SK-N-SH (cell line): ENCODE measurements around the gene ARFRP1. TPM values are rescaled to one million over a fixed set of nuclear protein-coding genes. Genes with fewer than 3 reads are reported as not detected.

Experiments used
- CTCF ChIA-PET: fragments of 300-600, 350-600 bp; formaldehyde crosslinking; extraction: SDS; loops from one replicate; lab custom pipeline; 2021; lab: Yijun Ruan, JAX
- POLR2A ChIA-PET: fragments of 350-600 bp; sonication (Branson Sonifier 250); formaldehyde crosslinking; extraction: SDS; loops from one replicate; lab custom pipeline; 2020; ENCODE audit warnings: antibody characterized with exemption, inconsistent platforms; lab: Yijun Ruan, JAX
- DNase-seq: peaks from one replicate; pipeline ENCODE4 v3.0.0; 2012
- H2AFZ ChIP-seq: fragments of 200-600 bp; sonication (generic); 2 replicates; pipeline ENCODE4 v1.8.1; 2016; ENCODE audit warnings: antibody characterized with exemption, mild to moderate bottlenecking, low read depth
- H3F3A ChIP-seq: fragments of 200-600 bp; sonication (generic); replicated peaks from 2 replicates; pipeline ENCODE3; 2016; ENCODE audit warnings: antibody characterized with exemption, mild to moderate bottlenecking; ENCODE audit not compliant: insufficient read depth
- H3K27ac ChIP-seq, 2 experiments: fragments of 200-500 bp in 1 of 2; fragments of 200-600 bp in 1 of 2; sonication (Bioruptor generic) in 1 of 2; sonication (generic), shearing (Covaris generic) in 1 of 2; 2 replicates each; pipeline versions ENCODE4 v1.5.1 to v1.6.1; 2014 to 2016; ENCODE audit warnings: low read depth in 2 of 2, inconsistent platforms in 1 of 2, low read length in 1 of 2, mild to moderate bottlenecking in 1 of 2, mixed read lengths in 1 of 2
- H3K27me3 ChIP-seq: fragments of 200-600 bp; sonication (generic), shearing (Covaris generic); 2 replicates; pipeline ENCODE4 v1.6.1; 2016; ENCODE audit warnings: mixed run types; ENCODE audit not compliant: insufficient read depth
- H3K36me3 ChIP-seq, 2 experiments: fragments of 200-500 bp in 1 of 2; fragments of 200-600 bp in 1 of 2; sonication (Bioruptor generic) in 1 of 2; sonication (generic) in 1 of 2; replicated peaks in 1 of 2; 2 replicates each; pipeline versions ENCODE3 to v1.5.1; 2014 to 2016; ENCODE audit warnings: low read length in 1 of 2, mild to moderate bottlenecking in 1 of 2; ENCODE audit not compliant: insufficient read depth in 2 of 2, control insufficient read depth in 1 of 2
- H3K4me1 ChIP-seq, 2 experiments: fragments of 200-500 bp in 1 of 2; fragments of 200-600 bp in 1 of 2; sonication (Bioruptor generic) in 1 of 2; sonication (generic), shearing (Covaris generic) in 1 of 2; 2 replicates each; pipeline versions ENCODE4 v1.5.1 to v1.6.1; 2014 to 2016; ENCODE audit warnings: low read depth in 1 of 2, low read length in 1 of 2, mixed run types in 1 of 2; ENCODE audit not compliant: insufficient read depth in 2 of 2, control insufficient read depth in 1 of 2
- H3K4me2 ChIP-seq: fragments of 200-600 bp; sonication (generic), shearing (Covaris generic); 2 replicates; pipeline ENCODE4 v1.6.1; 2017; ENCODE audit warnings: mixed run types
- H3K4me3 ChIP-seq, 2 experiments: fragments of 200-500 bp in 1 of 2; fragments of 200-600 bp in 1 of 2; sonication (Bioruptor generic) in 1 of 2; sonication (generic), shearing (Covaris generic) in 1 of 2; 2 replicates each; pipeline versions ENCODE4 v1.5.1 to v1.8.1; 2014 to 2016; ENCODE audit warnings: low read depth in 2 of 2, inconsistent platforms in 1 of 2, low read length in 1 of 2, mild to moderate bottlenecking in 1 of 2, mixed read lengths in 1 of 2, moderate library complexity in 1 of 2
- H3K79me2 ChIP-seq: fragments of 200-600 bp; sonication (generic); 2 replicates; pipeline ENCODE4 v1.8.1; 2017; ENCODE audit warnings: mild to moderate bottlenecking; ENCODE audit not compliant: insufficient read depth
- H3K9ac ChIP-seq: fragments of 200-600 bp; sonication (generic); 2 replicates; pipeline ENCODE4 v1.6.1; 2017; ENCODE audit warnings: mixed run types
- H3K9me2 ChIP-seq: fragments of 200-600 bp; sonication (generic); 2 replicates; pipeline ENCODE4 v1.6.1; 2017; ENCODE audit warnings: mixed run types
- H3K9me3 ChIP-seq: fragments of 200-600 bp; sonication (generic); 2 replicates; pipeline ENCODE4 v1.6.1; 2017; ENCODE audit warnings: mixed run types, mild to moderate bottlenecking, moderate library complexity
- H4K20me1 ChIP-seq: fragments of 200-600 bp; sonication (generic); 2 replicates; pipeline ENCODE4 v1.6.1; 2017; ENCODE audit warnings: mild to moderate bottlenecking, mixed run types; ENCODE audit not compliant: insufficient read depth
- CHD2 ChIP-seq: fragments of 150-350 bp; IDR thresholded peaks from 2 replicates; pipeline ENCODE4 v1.6.1; 2018; ENCODE audit warnings: low read length; ENCODE audit not compliant: partially characterized antibody
- ELF1 ChIP-seq: IDR thresholded peaks from 2 replicates; pipeline ENCODE4 v1.4.0; 2012
- EP300 ChIP-seq, 2 experiments: IDR thresholded peaks; 2 replicates each; pipeline versions ENCODE4 v1.4.0 to v1.6.1; 2012; ENCODE audit warnings: borderline replicate concordance in 1 of 2, low read depth in 1 of 2, low read length in 1 of 2
- EZH2phosphoT487 ChIP-seq: fragments of 200-600 bp; sonication (generic); IDR thresholded peaks from 2 replicates; pipeline ENCODE4 v1.6.1; 2017; ENCODE audit warnings: low read depth, mixed run types, mild to moderate bottlenecking, antibody characterized with exemption, moderate library complexity, borderline replicate concordance
- FOSL2 ChIP-seq: IDR thresholded peaks from 2 replicates; pipeline ENCODE4 v1.4.0; 2012; ENCODE audit warnings: low read depth, mild to moderate bottlenecking, moderate library complexity, borderline replicate concordance
- FOXJ3 ChIP-seq: sonication (generic); formaldehyde crosslinking; IDR thresholded peaks from 2 replicates; pipeline ENCODE4 v1.5.1; 2020; ENCODE audit warnings: mild to moderate bottlenecking, missing genetic modification reagents
- FOXM1 ChIP-seq: IDR thresholded peaks from 2 replicates; pipeline ENCODE4 v1.4.0; 2012; ENCODE audit warnings: low read depth, mild to moderate bottlenecking
- GATA2 ChIP-seq: sonication (generic); formaldehyde crosslinking; IDR thresholded peaks from 2 replicates; pipeline ENCODE4 v1.5.0; 2020; ENCODE audit warnings: mild to moderate bottlenecking, missing genetic modification reagents
- JUND ChIP-seq: IDR thresholded peaks from 2 replicates; pipeline ENCODE4 v1.4.0; 2012
- NFIC ChIP-seq: IDR thresholded peaks from 2 replicates; pipeline ENCODE4 v1.4.0; 2012; ENCODE audit warnings: borderline replicate concordance
- POLR2AphosphoS5 ChIP-seq: IDR thresholded peaks from 2 replicates; pipeline ENCODE4 v1.6.1; 2012; ENCODE audit warnings: low read depth, low read length
- RAD21 ChIP-seq: IDR thresholded peaks from 2 replicates; pipeline ENCODE4 v1.6.1; 2012; ENCODE audit warnings: mild to moderate bottlenecking, low read length
- RCOR1 ChIP-seq: fragments of 150-350 bp; IDR thresholded peaks from 2 replicates; pipeline ENCODE4 v1.6.1; 2017; ENCODE audit warnings: antibody characterized with exemption, low read length
- RFX5 ChIP-seq: IDR thresholded peaks from 2 replicates; pipeline ENCODE4 v1.6.1; 2012; ENCODE audit warnings: mild to moderate bottlenecking, improper control_type of control experiment, low read length
- RXRA ChIP-seq: IDR thresholded peaks from 2 replicates; pipeline ENCODE4 v1.4.0; 2012; ENCODE audit warnings: low read depth, mild to moderate bottlenecking, borderline replicate concordance
- SIN3A ChIP-seq: IDR thresholded peaks from 2 replicates; pipeline ENCODE4 v1.6.1; 2012; ENCODE audit warnings: low read depth, mild to moderate bottlenecking, low read length, moderate library complexity, borderline replicate concordance
- TAF1 ChIP-seq: IDR thresholded peaks from 2 replicates; pipeline ENCODE4 v1.6.1; 2012; ENCODE audit warnings: low read depth, mild to moderate bottlenecking, low read length, moderate library complexity, borderline replicate concordance
- TEAD4 ChIP-seq: IDR thresholded peaks from 2 replicates; pipeline ENCODE4 v1.4.0; 2012; ENCODE audit warnings: mild to moderate bottlenecking, borderline replicate concordance; ENCODE audit not compliant: insufficient read depth
- USF1 ChIP-seq: IDR thresholded peaks from 2 replicates; pipeline ENCODE4 v1.4.0; 2012; ENCODE audit warnings: low read depth, borderline replicate concordance
- YY1 ChIP-seq: IDR thresholded peaks from 2 replicates; pipeline ENCODE4 v1.4.0; 2012; ENCODE audit warnings: low read depth, mild to moderate bottlenecking
- WGBS: methylation state at CpG from one replicate; pipeline ENCODE4 v1.1.6; 2017; ENCODE audit warnings: low lambda C conversion rate; 5-methylcytosine and 5-hydroxymethylcytosine counted together
- polyA plus RNA-seq, 3 experiments: library from polyadenylated mRNA; depleted of rRNA; stranded (reverse); fragments of >200 nt; gene quantifications; 2 replicates each; pipeline ENCODE4 v1.2.3, GENCODE V29; 2012
- TF ChIP-seq, protein P1 (sequence below): fragments of 150-350 bp; IDR thresholded peaks from 2 replicates; pipeline ENCODE4 v1.6.1; 2017; ENCODE audit warnings: antibody characterized with exemption, low read length, low read depth, borderline replicate concordance
- TF ChIP-seq, protein P2 (sequence below): IDR thresholded peaks from 2 replicates; pipeline ENCODE4; 2012

ARFRP1 gene
- polyA plus RNA-seq, 1 of the 3 experiments (the other 2 are of a cell fraction): 72.8 TPM

GRCh38 chr20:63718996-63719395 lies 11.2 kb upstream of the ARFRP1 start:
- H3K36me3 ChIP-seq: peaks cover 15 to 70% of the 10 kb centered on the region in 2 experiments
- no peaks in the 10 kb centered on the region for H3K9me2 ChIP-seq
- no peak overlapping the region for H3K4me3 ChIP-seq
- H3K9me3 ChIP-seq: no peaks in the 10 kb centered on the region
- H3F3A ChIP-seq: no peaks in the 10 kb centered on the region
- TF ChIP-seq CHD2 (no peak), RAD21 (no peak), JUND (no peak), USF1 (no peak), FOXJ3 (no peak), RXRA (no peak), ELF1 (no peak), NFIC (no peak), POLR2AphosphoS5 (no peak), EP300 (IDR thresholded peaks at IDR 0.05; ENCODE audit: borderline replicate concordance in 1 of 2, low read depth in 1 of 2, low read length in 1 of 2) (no peak)
- WGBS: 95% methylated on average over 2 of the region's 2 CpGs
- no peak overlapping the region for H3K9ac ChIP-seq
- H4K20me1 ChIP-seq: no peaks in the 10 kb centered on the region
- ChIA-PET CTCF (interaction anchor here (1.0 kb wide), 1 partner anchor 57 kb away, joined by 3 read pairs; no protein-coding TSS in a partner anchor), POLR2A (interaction anchor here (1.0 kb wide), 1 partner anchor 11 kb away, joined by 3 read pairs; the partner anchor contains the start of genes ARFRP1 and ZGPAT)
- H3K79me2 ChIP-seq: peaks cover 89% of the 10 kb centered on the region
- no peaks in the 10 kb centered on the region for H3K27me3 ChIP-seq
- DNase-seq: no peak
- no peak overlapping the region for H2AFZ ChIP-seq
- H3K4me1 ChIP-seq: no peaks in the 10 kb centered on the region
- H3K27ac ChIP-seq: no peak overlapping the region
- H3K4me2 ChIP-seq: no peak overlapping the region

DNA sequence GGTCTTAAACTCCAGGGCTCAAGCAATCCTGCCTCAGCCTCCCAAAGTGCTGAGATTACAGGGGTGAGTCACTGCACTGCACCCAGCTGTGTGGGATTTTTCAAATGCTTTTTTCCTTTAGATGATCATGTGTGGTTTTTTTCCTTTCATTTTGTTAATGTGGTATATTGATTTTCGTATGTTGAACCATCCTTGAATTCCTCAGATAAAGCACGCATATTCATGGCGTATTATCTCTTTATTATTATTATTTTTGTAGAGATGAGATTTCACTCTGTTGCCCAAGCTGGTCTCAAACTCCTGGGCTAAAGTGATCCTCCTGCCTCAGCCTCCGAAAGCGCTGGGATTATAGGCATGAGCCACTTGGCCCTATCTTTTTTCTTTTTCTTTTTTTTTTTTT lies 7.1 kb upstream of the ARFRP1 start:
- no peak for DNase-seq
- H3K36me3 ChIP-seq: peaks cover 22 to 85% of the 10 kb centered on the region in 2 experiments

More for the DNA sequence above, 7.1 kb upstream of the ARFRP1 start:
- H3F3A ChIP-seq: peaks cover 4% of the 10 kb centered on the region
- H3K4me3 ChIP-seq: no peak overlapping the region
- no peak overlapping the region for H3K27ac ChIP-seq
- H3K79me2 ChIP-seq: peaks cover 100% of the 10 kb centered on the region
- H3K4me1 ChIP-seq: no peaks in the 10 kb centered on the region
- TF ChIP-seq, protein P1, sequence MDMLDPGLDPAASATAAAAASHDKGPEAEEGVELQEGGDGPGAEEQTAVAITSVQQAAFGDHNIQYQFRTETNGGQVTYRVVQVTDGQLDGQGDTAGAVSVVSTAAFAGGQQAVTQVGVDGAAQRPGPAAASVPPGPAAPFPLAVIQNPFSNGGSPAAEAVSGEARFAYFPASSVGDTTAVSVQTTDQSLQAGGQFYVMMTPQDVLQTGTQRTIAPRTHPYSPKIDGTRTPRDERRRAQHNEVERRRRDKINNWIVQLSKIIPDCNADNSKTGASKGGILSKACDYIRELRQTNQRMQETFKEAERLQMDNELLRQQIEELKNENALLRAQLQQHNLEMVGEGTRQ: no peak
- TF ChIP-seq ELF1: no peak
- TF ChIP-seq TAF1: no peak
- TF ChIP-seq FOXM1: no peak
- no peak for TF ChIP-seq RAD21
- no peak for TF ChIP-seq RXRA
- no peak for TF ChIP-seq SIN3A
- no peak for TF ChIP-seq USF1
- TF ChIP-seq FOXJ3: no peak
- no peak for TF ChIP-seq YY1
- no peak for TF ChIP-seq RFX5
- TF ChIP-seq, protein P2, sequence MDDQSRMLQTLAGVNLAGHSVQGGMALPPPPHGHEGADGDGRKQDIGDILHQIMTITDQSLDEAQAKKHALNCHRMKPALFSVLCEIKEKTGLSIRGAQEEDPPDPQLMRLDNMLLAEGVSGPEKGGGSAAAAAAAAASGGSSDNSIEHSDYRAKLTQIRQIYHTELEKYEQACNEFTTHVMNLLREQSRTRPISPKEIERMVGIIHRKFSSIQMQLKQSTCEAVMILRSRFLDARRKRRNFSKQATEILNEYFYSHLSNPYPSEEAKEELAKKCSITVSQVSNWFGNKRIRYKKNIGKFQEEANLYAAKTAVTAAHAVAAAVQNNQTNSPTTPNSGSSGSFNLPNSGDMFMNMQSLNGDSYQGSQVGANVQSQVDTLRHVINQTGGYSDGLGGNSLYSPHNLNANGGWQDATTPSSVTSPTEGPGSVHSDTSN: no peak
- TF ChIP-seq GATA2: no peak
- no peak for TF ChIP-seq EZH2phosphoT487
- TF ChIP-seq TEAD4: no peak
- TF ChIP-seq FOSL2: no peak
- TF ChIP-seq RCOR1: no peak
- no peak for TF ChIP-seq CHD2
- H3K9me3 ChIP-seq: peaks cover 7% of the 10 kb centered on the region
- POLR2A ChIA-PET: no interaction called here
- no peak overlapping the region for H3K9ac ChIP-seq
- H2AFZ ChIP-seq: no peak overlapping the region
- WGBS: 94% methylated on average over 5 of the region's 5 CpGs
- CTCF ChIA-PET: no interaction called here
- H3K4me2 ChIP-seq: no peak overlapping the region
- no peaks in the 10 kb centered on the region for H3K27me3 ChIP-seq
- H3K9me2 ChIP-seq: no peaks in the 10 kb centered on the region
- H4K20me1 ChIP-seq: 0 out of 2 replicates have a peak, but pooled peaks cover 3% of the 10 kb centered on the region
